ENCODE data around the gene GSDME.
A peak's percentile ranks its signal among the peaks of the same experiment; 100 is the strongest.
"Not testable (repeated sequence)": the region's sequence is repeated elsewhere in the genome, so short reads cannot be mapped to it uniquely, and the experiment has no call there.

The GSDME gene

GRCh38 chr7:24741679-24742505 is 15.4 kb downstream of the GSDME start:
- no peak for TF ChIP-seq CTCF (IDR thresholded peaks at IDR 0.05; ENCODE audit: low read depth, low read length)
- H3K4me3 ChIP-seq (ENCODE audit: low read depth, low read length): 0 out of 2 replicates have a peak overlapping the region, but pooled peaks have one; percentile 14

GRCh38 chr7:24740871-24741270 is 16.4 kb downstream of the GSDME start:
- TF ChIP-seq CTCF (IDR thresholded peaks at IDR 0.05; ENCODE audit: low read depth, low read length): no peak
- no peak overlapping the region for H3K4me3 ChIP-seq (ENCODE audit: low read depth, low read length)

- no peak for TF ChIP-seq CTCF (IDR thresholded peaks at IDR 0.05; ENCODE audit: low read depth, low read length)
- no peak overlapping the region for H3K4me3 ChIP-seq (ENCODE audit: low read depth, low read length)
These were observed 18.0 kb downstream of the GSDME start for GRCh38 chr7:24739306-24739705.

GRCh38 chr7:24738577-24738976 is 18.7 kb downstream of the GSDME start:
- no peak overlapping the region for H3K4me3 ChIP-seq (ENCODE audit: low read depth, low read length)
- TF ChIP-seq CTCF (IDR thresholded peaks at IDR 0.05; ENCODE audit: low read depth, low read length): no peak

- no peak for TF ChIP-seq CTCF (IDR thresholded peaks at IDR 0.05; ENCODE audit: low read depth, low read length)
- no peak overlapping the region for H3K4me3 ChIP-seq (ENCODE audit: low read depth, low read length)
These were observed 20.0 kb downstream of the GSDME start for GRCh38 chr7:24737281-24737680.

GRCh38 chr7:24735594-24735993 is 21.7 kb downstream of the GSDME start:
- not testable (repeated sequence) for H3K4me3 ChIP-seq (ENCODE audit: low read depth, low read length)

- TF ChIP-seq CTCF (IDR thresholded peaks at IDR 0.05; ENCODE audit: low read depth, low read length): no peak
- H3K4me3 ChIP-seq (ENCODE audit: low read depth, low read length): no peak overlapping the region
These were observed 23.0 kb downstream of the GSDME start for GRCh38 chr7:24734306-24734705.
